Measurements from ENCODE around the gene UBE4A.

The UBE4A gene

GRCh38 chr11:118438314-118438931, 79.0 kb downstream of the UBE4A start:
- no peaks in the 10 kb centered on the region for H3K36me3 ChIP-seq
- no peaks in the 10 kb centered on the region for H3K9me3 ChIP-seq
- peak; percentile 76 for DNase-seq
- peaks cover 0 to 65% (median 58%) of the 10 kb centered on the region in 4 donors for H3K4me1 ChIP-seq
- intact Hi-C loops (cut with DNase I; ENCODE audit: low total_unique reads) = loop anchor here (5.0 kb wide), 1 partner anchor 36 kb away; the partner anchor contains the start of gene ATP5MG
- TF ChIP-seq CTCF (IDR thresholded peaks at IDR 0.05) = no peak
- peak overlapping the region; percentile 83 to 96 for H3K4me3 ChIP-seq
- peak overlapping the region; percentile 96 to 99 for H3K27ac ChIP-seq
- no peaks in the 10 kb centered on the region for H3K27me3 ChIP-seq

- peaks cover 0 to 68% (median 52%) of the 10 kb centered on the region in 4 donors for H3K4me1 ChIP-seq
- H3K9me3 ChIP-seq = no peaks in the 10 kb centered on the region
- TF ChIP-seq CTCF (IDR thresholded peaks at IDR 0.05) = no peak
- peak overlapping the region in 1 of 2 donors; percentile 99 for H3K27ac ChIP-seq
- intact Hi-C loops (cut with DNase I; ENCODE audit: low total_unique reads) = loop anchor here (5.0 kb wide), 1 partner anchor 37 kb away; the partner anchor contains the start of gene ATP5MG
- no peak for DNase-seq
- no peak overlapping the region for H3K4me3 ChIP-seq
- no peaks in the 10 kb centered on the region for H3K36me3 ChIP-seq
- no peaks in the 10 kb centered on the region for H3K27me3 ChIP-seq
Observed at GRCh38 chr11:118439646-118440045, 80.2 kb downstream of the UBE4A start.

GRCh38 chr11:118441770-118442275, 82.4 kb downstream of the UBE4A start:
- intact Hi-C loops (cut with DNase I; ENCODE audit: low total_unique reads) = no loop called here
- H3K4me1 ChIP-seq = peaks cover 0 to 78% (median 53%) of the 10 kb centered on the region in 4 donors
- H3K4me3 ChIP-seq = no peak overlapping the region
- no peaks in the 10 kb centered on the region for H3K9me3 ChIP-seq
- TF ChIP-seq CTCF (IDR thresholded peaks at IDR 0.05) = no peak
- H3K36me3 ChIP-seq = no peaks in the 10 kb centered on the region
- H3K27me3 ChIP-seq = no peaks in the 10 kb centered on the region
- DNase-seq = no peak
- H3K27ac ChIP-seq = no peak overlapping the region

- Histone ChIP-seq H3K27me3 (no peaks in the 10 kb centered on the region), H3K4me1 (peaks cover 0 to 78% (median 53%) of the 10 kb centered on the region in 4 donors), H3K9me3 (no peaks in the 10 kb centered on the region), H3K36me3 (no peaks in the 10 kb centered on the region), H3K4me3 (no peak overlapping the region), H3K27ac (no peak overlapping the region)
- TF ChIP-seq CTCF (IDR thresholded peaks at IDR 0.05) = no peak
- DNase-seq = no peak
- intact Hi-C loops (cut with DNase I; ENCODE audit: low total_unique reads) = no loop called here
Observed at GRCh38 chr11:118442301-118442700, 82.9 kb downstream of the UBE4A start.

DNA sequence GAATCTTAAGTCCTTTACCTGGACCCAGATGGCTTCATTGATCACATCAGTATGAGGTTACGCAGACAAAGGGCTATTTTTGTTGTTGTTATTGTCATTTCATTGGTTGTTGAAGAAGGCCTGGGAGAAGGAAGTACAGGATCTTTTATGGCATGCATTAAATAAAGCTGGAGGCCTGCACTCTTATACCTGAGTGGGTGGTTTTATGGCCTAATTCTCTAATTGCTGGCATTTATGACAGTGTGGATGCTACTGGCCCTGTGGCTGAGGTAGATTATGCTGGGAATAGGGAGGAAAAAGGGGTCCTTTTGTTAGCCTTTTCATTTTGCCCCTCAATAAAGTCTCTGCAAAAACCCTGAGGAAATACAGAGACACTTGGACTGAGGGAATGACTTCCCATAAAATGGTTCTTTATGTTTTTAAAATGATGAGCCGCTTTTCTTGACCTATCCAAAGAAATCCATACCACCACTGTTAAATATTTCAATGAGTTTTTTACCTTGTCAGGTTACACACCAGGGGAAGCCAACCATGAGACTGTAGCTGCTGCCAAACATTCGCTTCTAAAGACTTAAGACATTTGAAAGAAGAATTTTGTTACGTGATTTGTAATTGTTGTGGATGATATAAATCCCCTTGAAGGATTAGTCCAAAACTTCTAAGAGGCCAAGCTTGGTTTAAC, 83.6 kb downstream of the UBE4A start:
- TF ChIP-seq CTCF (IDR thresholded peaks at IDR 0.05) = no peak

More for the DNA sequence above, 83.6 kb downstream of the UBE4A start:
- intact Hi-C loops (cut with DNase I; ENCODE audit: low total_unique reads) = no loop called here
- Histone ChIP-seq H3K4me1 (peaks cover 0 to 80% (median 52%) of the 10 kb centered on the region in 4 donors), H3K36me3 (no peaks in the 10 kb centered on the region), H3K9me3 (no peaks in the 10 kb centered on the region), H3K27me3 (no peaks in the 10 kb centered on the region), H3K4me3 (no peak overlapping the region), H3K27ac (no peak overlapping the region)
- DNase-seq = no peak
